GM21360 (cell line): ENCODE measurements around the gene LRP1B.
"Not testable (repeated sequence)": the region's sequence is repeated elsewhere in the genome, so short reads cannot be mapped to it uniquely, and the experiment has no call there.

Source experiments
- ATAC-seq: cut with Tn5 transposase; IDR thresholded peaks from one replicate; pipeline ENCODE4 v1.9.1; 2021; ENCODE audit warnings: mild to moderate bottlenecking, moderate library complexity; ENCODE audit not compliant: unreplicated experiment

The LRP1B gene

DNA sequence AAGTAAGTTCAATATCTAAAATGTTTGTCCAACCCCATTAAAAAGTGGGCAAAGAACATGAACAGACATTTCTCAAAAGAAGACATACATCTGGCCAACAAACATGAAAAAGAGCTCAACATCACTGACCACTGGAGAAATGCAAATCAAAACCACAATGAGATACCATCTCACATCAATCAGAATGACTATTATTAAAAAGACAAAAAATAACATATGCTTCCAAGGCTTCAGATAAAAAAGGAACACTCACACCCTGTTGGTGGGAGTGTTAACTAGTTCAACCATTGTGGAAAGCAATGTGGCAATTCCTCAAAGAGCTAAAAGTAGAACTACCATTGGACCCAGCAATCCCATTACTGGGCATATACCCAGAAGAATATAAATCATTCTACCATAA lies 931.1 kb downstream of the LRP1B start:
- no peak for ATAC-seq

DNA sequence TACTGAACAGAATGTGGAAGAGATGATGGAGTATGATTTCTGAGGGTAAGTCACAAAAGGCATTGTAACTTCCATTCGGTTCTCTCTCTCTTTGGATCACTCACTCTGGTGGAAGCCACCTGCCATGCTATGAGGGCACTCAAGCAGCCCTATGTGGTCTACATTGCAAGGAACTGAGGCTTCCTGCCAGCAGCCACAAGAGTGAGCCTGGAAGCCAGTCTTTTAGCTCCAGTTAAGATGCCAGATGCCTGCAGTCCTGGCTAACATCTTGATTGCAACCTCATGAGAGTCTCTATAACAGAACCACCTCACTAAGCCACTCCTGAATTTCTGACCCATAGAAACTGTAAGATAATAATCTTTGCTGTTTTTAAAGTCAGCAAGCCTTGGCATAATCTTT lies 935.7 kb downstream of the LRP1B start:
- no peak for ATAC-seq

DNA sequence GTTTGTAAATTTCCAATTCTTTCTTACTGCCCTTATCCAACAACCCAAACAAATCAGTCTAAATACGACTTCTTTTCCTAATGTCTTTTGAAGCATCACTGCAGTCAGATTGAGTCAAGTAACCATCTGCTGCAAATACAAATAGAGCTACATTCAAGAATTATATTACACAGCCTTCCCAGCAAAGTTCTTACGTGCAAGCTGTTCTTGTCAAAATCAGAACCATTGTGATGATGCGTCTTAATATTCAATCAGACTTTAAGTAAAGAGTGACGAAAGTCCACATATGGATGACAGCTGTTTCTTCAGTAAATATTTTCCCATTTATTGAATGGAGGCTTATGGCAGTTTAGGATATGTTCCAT lies 943.8 kb downstream of the LRP1B start:
- ATAC-seq: no peak

DNA sequence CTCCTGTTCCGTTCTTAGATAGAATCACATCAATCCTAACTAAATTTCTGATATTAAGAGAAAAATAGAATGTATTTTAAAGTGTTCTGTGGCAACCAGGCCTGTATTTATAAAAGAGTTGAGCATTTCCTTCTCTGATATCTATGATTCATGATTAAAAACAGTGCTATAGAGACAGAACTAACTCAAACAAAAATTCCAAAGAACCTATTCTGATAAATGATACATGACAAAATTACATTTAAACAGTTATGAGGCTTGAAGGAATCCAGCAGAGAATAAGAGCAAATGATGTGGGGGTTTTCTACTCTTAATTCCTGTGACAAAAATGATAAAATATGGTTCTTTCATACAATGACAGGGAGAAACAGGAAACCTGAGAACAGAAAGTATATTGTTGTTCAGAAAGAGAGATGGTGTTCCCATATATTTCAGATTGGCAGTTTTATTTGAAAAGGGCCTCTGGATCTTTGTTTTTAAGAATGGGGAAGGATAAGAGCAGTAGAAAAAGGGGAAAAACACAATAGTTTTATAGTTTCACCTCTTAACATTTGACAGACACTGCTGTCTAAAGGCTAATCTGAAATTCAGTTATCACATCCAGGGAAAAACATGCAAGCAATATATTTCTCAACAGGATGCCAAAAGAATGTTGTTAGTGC lies 944.3 kb downstream of the LRP1B start:
- no peak for ATAC-seq

DNA sequence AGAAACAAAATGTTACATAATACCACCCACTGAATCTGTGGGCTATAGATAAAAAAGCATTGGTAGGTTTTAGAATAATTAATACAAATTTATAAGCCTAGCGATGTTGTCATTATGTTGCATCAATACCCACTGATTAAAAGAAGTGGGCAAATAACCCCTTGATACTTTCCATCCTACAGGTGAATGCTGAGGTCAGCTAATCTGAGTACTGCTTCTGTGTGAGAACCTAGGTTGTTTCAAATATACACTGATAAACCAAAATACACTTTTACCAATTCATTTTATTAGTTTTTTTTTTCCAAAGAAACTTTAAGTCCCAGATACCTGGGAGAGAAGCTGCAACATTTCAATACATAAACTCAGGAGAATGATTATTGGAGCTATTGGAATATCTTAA lies 948.6 kb downstream of the LRP1B start:
- ATAC-seq: no peak

DNA sequence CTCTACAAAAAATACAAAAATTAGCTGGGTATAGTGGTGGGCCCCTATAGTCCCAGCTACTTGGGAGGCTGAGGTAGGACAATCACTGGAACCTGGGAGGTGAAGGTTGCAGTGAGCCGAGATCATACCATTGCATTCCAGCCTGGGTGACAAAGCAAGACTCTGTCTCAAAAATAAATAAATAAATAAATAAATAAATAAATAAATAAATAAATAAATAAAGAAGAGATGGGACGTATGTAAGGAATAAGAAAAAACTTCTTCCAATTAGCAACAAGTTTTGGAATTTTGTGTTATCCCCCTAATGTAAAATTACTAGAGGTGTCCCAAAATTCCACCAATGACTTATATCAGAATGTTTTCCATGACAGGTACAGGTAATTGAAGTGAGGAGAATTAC lies 961.7 kb downstream of the LRP1B start:
- ATAC-seq: not testable (repeated sequence)

DNA sequence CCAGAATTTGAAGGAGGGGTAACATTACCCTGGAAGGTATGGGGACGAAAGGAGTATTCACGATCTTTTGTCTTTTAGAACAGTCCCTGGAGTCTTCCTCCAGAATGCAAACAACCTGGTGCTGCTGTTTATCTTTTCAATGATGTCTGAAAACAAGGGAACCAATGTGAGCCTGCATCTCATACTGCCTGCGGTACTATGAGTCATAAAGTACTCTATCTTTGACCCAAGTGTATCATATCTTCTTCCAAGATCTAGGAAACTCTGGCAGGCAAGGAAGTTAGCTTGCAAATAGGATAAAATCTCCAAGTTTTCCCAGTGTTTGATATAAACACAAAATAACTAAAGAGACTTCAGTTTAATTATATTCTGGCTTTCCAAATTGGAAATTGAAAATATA lies 968.5 kb downstream of the LRP1B start:
- ATAC-seq: no peak

DNA sequence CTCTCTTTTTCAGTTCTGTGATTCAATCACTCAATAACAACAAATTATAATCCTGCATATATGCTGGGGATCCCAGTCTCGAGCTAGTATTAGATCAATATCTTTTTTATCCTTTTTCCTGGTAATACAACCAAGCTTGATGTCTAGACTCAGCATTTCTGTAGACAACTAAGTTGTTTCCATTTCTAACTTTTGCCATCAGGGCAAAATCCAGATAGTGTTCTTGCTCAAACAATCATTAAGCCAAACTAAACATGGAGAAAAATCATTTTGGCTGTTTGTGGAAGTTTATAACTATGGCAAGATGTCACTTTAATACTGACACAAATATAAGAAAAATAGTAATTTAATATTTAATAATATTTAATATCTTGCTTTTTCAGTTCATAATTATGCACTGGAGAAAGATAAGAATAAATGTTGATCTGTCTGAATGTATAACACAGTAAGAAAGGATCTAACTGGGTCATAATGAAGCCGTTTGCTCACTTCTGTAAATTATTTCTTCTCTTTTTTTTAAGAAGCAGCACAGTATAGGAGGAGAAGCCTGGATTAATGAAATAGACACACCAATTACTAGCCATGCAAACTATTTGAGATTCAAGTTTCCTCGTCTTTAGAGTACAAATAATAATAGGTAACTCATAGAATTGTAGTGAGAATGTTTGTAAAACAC lies 979.1 kb downstream of the LRP1B start:
- no peak for ATAC-seq

DNA sequence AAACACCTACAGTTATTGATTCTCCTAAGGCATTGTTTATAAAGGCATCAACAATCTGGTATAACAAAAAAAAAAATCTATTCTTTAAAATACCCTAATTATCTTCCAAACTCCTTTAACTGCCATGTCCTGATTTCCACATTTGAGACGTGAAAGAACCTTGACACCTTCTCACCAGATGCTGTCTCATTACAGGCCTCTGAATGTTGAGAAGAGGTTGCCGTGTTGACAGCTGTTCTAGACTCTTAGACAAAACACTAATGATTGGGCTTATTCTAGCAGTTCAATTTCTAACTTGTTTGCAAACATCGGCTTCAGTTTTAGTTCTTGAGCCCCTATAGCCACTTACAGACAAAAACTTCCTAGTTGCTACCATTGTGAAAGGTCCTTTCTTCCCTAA lies 988.8 kb downstream of the LRP1B start:
- ATAC-seq: no peak

DNA sequence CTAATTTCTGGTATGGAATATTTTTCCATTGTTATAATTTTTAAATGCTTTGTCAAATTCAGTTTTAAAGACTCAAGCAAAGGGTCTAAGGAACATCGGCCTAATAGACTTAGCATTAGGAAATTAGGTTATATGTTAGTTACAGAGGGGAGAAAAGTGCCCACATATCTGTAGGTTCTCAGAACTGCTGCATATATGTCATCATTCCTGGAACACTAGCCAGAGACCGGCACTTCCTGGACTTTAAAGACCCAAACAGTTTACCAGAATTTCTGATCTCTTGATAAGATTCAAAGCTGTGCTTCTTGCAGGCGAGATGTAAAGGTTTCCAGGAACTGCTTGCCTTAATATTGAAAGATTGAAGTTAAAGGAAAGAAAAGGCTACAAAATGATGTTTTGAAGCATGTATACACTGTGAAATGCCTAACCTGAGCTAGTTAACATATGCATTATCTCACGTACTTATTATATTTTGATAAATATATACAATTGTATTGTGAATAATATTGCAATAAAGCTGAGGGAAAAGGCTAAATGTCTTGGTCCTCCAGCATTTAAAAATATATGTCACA lies 993.6 kb downstream of the LRP1B start:
- no peak for ATAC-seq

DNA sequence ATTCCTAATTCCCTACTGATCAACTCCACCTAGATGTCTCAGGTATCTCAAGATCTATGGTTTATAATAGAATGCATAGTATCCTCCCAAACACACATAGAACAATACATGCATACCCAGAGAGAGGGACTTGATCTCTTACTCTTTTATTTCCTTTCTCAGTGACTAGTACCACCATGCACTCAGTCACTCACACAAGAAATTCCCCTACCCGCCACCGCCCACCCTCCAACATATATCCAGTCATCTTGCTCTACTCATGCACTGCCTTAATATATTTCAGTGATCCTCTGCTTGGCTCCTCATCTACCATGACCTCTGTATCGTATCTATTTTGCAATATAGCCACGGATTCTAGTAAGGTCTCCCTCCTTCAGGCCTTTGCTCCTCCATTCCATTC lies 996.9 kb downstream of the LRP1B start:
- no peak for ATAC-seq

DNA sequence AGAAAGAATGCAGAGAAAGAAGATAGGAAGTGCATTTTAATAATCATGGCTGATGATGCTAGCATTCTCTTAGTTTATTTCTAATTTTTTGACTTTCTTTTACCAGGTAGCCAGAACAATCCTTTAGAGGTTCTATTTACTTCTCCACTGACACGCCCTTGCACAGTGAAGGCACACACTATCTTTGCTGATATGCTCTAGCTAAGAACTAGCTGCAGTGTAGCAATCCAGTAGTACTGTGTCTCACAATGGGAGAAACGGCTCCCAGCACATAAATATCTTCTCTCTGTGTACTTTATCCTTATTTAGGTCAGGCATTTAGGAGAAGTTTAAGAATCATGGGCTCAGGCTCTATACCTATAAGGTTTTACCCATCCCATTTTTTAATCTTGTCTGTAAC lies 1005.4 kb downstream of the LRP1B start:
- no peak for ATAC-seq

DNA sequence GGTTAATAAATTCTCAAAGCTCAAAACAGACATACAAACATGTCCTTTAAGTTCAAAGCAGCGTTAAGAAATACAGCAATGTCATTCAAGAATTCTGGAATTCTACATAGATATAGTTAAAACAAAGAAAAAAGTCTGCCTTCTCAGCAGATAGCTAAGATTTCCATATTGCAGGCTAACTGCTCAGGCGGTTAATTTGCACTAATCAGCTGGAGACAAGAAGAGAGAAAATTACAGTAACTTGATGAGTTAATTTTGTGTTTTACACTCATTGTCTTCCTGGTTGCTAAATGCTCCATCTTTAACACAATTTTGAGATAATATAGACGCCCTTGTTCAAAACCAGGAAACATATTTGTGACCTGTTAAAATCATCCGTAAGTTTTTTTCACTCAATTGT lies 1012.0 kb downstream of the LRP1B start:
- ATAC-seq: no peak

DNA sequence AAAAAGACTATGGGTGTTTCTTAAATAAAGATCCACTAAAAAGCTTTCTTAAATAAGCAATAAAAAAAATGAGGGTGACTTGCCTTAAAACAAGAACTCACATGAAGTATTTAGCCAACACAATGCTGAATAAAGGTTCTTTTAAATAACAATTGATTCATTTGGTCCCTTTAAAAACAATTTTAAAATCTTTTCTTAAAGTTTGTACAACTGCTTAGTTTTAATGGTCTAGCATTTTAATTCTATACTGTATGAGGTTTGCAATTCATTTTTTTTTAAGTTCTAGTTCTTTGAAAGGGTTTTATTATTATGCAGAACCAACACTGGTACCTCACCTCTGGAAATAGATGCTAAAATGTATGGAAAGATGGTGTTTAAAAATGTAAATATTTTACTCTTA lies 1017.5 kb downstream of the LRP1B start:
- no peak for ATAC-seq

DNA sequence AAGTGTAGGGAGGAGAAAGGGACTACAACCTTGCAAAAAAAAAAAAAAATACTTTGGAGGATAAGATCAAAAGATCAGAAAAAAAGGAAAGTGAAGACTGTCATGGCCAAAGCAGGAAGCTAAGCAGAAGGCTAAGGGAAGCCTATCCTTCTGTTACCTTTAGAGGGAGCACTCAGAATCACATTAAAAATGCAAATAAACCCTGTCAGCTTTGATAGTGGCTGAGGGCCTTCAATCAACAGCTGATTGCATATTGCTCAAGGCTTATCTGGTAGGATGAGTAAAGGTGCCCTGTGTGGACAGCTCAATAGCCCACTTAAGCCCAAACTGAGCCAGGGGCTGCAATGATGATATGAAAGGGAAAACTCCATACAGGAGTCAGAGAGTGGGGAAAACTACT lies 1021.2 kb downstream of the LRP1B start:
- ATAC-seq: no peak

DNA sequence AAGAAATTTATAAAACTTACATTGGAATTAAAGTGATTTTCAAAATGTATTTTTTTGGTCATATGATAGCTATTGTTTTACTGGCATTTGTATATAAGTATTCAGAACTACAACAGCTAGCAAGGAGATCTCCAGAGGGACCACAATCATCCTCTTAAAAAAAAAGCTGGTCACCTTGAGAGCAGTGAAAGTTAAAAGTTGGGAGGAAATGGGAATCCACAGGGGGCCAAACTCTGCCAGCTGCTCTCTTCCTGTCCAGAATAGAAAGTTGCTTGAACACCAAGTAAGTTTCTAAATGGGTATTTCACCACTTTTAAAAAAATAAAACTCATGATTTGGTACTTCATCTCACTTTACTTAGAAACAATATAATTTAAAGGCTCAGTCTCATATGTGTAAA lies 1025.1 kb downstream of the LRP1B start:
- no peak for ATAC-seq

DNA sequence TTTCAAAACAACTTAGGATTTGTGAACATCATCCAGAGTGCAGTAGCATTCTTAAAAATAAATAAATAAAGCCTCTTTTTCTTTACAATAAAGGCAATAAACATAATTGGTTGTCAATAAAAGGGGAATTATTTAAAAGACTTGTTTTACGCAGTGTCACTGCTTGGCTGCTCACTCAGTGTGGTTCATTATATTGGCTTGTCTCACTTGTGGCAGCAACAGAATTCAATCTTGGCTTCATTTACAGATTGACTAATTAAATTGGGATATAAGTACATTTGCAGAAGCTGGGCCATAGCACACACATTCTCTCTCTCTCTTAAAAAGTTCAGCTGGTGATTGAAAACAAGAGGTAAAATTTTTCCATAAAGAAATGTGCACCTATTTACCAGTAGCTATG lies 1027.6 kb downstream of the LRP1B start:
- no peak for ATAC-seq

DNA sequence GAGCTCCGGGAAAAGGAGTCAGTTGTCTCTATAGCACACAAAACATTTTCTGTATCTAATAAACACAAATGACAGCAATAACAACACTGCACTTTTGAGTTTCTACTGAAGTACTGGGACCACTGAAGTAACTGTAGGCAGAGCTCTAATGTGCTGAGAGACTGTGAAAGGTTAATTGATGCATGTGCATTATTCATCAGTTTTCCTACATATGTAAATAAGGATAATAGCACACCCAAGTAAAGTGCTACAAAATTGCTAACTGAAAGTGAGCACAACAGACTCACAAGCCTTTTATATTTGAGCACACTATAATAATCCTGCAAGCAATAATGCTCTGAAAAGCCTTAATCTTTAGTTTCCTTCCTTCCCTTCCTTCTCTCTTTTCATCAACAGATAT lies 1051.6 kb downstream of the LRP1B start:
- no peak for ATAC-seq

DNA sequence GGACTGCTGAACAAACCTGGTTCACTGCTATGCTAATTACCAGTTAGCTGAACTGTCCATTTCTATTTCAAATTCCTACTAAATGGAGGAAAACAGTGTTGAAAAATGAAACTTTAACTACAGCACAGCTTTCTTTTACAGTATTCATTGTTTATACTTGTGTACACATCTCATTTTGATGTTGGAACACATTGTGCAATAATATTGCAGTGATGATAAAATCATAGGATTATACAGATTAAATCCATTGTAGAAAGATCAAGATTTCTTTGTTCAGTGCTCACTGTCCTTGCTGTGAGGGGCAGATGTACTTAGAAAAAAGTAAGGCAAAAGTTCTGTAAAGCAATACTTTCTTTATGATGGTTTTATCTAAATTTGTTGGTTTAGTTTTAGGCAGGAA lies 1055.1 kb downstream of the LRP1B start:
- ATAC-seq: no peak

DNA sequence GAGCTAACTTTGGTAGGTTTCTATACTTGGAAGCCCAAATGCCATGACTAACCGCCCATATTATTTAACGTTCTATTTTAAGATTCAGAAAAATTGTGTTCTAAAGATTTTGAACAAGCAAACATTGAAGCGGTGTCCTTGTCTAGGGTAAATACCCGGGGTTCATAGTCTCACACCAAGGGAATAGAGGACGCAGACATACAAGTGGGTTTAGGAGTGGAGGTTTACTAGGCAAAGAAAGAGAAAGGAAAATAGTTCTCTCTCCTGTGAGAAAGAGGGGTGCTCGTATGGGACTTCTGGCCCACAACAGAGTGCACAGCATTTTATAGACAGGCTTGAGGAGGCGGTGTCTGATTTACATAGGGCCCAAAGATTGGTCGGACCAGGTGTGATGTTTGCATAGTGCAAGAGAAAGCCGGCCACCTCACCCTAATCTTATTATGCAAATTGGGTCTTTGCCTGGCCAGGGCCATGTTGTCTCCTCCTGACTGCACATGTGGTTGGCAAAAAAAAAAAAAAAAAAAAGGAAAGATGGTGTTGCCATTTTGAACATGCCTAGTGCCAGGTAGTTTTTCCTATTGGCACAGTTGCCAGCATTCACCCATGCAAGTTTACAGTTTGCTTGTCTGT lies 1062.6 kb downstream of the LRP1B start:
- ATAC-seq: no peak

DNA sequence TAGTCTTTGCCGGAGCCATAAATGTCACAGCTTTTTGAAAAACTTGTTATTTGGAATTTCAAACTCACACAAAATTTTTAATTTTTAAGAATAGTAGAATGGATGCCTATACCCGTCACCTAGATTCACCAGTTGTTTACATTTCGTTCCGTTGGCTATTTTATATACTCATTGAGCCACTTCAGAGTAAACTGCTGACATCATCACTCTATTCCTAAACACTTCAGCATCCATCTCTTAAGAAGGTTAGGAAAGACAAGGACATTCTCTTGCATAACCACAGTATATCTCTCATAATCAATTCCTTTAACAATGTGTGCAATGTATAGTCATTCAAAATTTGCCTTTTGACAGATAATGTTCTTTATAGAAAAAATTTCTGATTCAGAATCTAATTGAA lies 1065.8 kb downstream of the LRP1B start:
- ATAC-seq: no peak

DNA sequence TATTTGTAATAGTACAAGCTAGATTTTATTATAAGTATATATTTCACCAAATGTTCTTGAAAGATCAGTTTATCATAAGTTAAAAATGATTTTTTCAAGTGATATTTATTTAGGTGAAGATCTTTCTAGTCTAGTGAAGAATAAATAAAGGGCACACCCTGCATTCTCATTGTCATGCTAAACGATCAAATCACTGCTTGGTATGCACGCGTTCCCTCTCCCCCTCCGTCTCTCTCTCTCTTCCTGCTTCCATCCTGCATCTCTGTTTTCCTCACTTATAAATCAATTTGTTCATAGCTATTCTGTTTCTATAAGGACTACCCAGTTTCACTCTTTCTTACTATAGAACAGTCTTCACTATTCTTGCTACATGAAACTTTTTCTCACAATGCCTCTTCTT lies 1067.4 kb downstream of the LRP1B start:
- no peak for ATAC-seq
